ENCODE measurements around the gene VAPB. TPM values are rescaled to one million over a fixed set of nuclear protein-coding genes. Genes with fewer than 3 reads are reported as not detected.

The VAPB gene
- polyA plus RNA-seq, 1 donor from 2014 or later, result 32.5 TPM

- Histone ChIP-seq H3K4me2 (ENCODE audit: low read length) (no peak overlapping the region), H4K20me1 (ENCODE audit: insufficient read depth) (no peaks in the 10 kb centered on the region), H2AFZ (ENCODE audit: low read depth, low read length) (no peak overlapping the region)
These were observed 46.7 kb upstream of the VAPB start for GRCh38 chr20:58342104-58342945.

More at GRCh38 chr20:58342104-58342945, 46.7 kb upstream of the VAPB start:
- peaks cover 11% of the 10 kb centered on the region for H3K36me3 ChIP-seq (ENCODE audit: insufficient read depth, low read length)
- no peaks in the 10 kb centered on the region for H3K9me2 ChIP-seq (ENCODE audit: insufficient read depth, low read length)
- no peaks in the 10 kb centered on the region for H3F3A ChIP-seq (ENCODE audit: insufficient read depth, low read length, poor library complexity, severe bottlenecking)
- no peak overlapping the region for H3K4me3 ChIP-seq (ENCODE audit: low read length)
- no peaks in the 10 kb centered on the region for H3K79me2 ChIP-seq (replicated peaks; ENCODE audit: insufficient read depth, low read length)
- H3K9me3 ChIP-seq (ENCODE audit: low read length), result no peaks in the 10 kb centered on the region
- H3K27me3 ChIP-seq (ENCODE audit: insufficient read depth, low read depth, low read length), result no peaks in the 10 kb centered on the region
- H3K27ac ChIP-seq (ENCODE audit: low read length), result no peak overlapping the region
- no peak overlapping the region for H3K9ac ChIP-seq (ENCODE audit: low read length)
- TF ChIP-seq REST (IDR thresholded peaks at IDR 0.05; ENCODE audit: borderline replicate concordance) (no peak), RAD21 (conservative IDR thresholded peaks at IDR 0.05) (no peak), EZH2 (IDR thresholded peaks at IDR 0.05; ENCODE audit: borderline replicate concordance, insufficient read depth, low read length, poor library complexity, severe bottlenecking) (no peak), SMC3 (conservative IDR thresholded peaks at IDR 0.05; ENCODE audit: poor library complexity) (no peak), TAF1 (IDR thresholded peaks at IDR 0.05; ENCODE audit: low read depth) (no peak), CTCF (IDR thresholded peaks at IDR 0.05; ENCODE audit: poor library complexity, severe bottlenecking) (no peak), MXI1 (conservative IDR thresholded peaks at IDR 0.05; ENCODE audit: poor library complexity, severe bottlenecking) (no peak), POLR2AphosphoS5 (IDR thresholded peaks at IDR 0.05) (no peak), EP300 (conservative IDR thresholded peaks at IDR 0.05; ENCODE audit: poor library complexity, severe bottlenecking) (no peak)

Data from neural cell (in vitro differentiated cells).